ENCODE results near the gene GSKIP.
A peak's percentile ranks its signal among the peaks of the same experiment; 100 is the strongest.

The GSKIP gene

DNA sequence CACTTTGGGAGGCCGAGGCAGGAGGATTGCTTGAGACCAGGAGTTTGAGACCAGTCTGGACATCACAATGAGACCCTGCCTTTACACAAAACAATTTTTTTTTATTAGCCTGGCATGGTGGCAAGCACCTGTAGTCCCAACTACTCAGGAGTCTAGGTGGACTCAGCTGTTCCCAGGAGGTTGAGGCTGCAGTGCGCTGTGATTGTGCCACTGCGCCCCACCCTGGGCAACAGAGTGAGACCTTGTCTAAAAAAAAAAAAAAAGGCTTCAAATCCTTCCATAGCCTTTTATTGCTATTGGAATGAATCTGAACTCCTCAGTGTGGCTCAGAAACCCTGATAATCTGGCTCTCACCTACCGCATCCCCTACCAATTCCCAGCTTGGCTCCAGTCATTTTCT lies 54.7 kb downstream of the GSKIP start:
- DNase-seq (ENCODE audit: low spot score): no peak

GRCh38 chr14:96421236-96421635 lies 57.9 kb downstream of the GSKIP start:
- DNase-seq (ENCODE audit: low spot score): no peak

DNA sequence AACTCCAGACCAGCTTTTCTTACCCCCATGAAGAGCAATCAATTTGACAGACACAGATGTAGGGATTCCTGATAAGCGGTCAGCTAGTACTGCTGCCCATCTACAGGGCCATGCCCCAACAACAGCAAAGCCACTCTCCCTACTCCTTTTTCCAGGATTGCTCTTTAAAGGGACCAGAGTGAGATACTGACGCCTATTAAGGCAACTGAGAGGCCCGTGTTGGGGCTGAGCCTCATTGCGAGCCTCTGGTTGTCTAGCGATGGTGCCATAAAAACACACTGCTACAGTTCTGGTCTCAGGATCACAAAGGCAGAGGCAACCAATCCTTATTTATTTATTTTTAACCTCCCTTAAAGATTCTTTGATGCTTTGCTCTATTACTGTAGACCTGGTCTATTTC lies 59.7 kb downstream of the GSKIP start:
- no peak for DNase-seq (ENCODE audit: low spot score)

- no peak for DNase-seq (ENCODE audit: low spot score)
Observed at GRCh38 chr14:96423446-96424108, 60.3 kb downstream of the GSKIP start.

- DNase-seq (ENCODE audit: low spot score): peak; percentile 52
Observed at GRCh38 chr14:96424109-96424989, 61.0 kb downstream of the GSKIP start.

GRCh38 chr14:96434040-96434439 lies 70.7 kb downstream of the GSKIP start:
- DNase-seq (ENCODE audit: low spot score): no peak
